HCT116 (cell line): Measurements from ENCODE around the gene USP7. TPM values are rescaled to one million over a fixed set of nuclear protein-coding genes. Genes with fewer than 3 reads are reported as not detected.

Experiments used
- ATAC-seq: fragments of 200-7000 bp; cut with Tn5 transposase; 2 replicates; pipeline ENCODE4 v1.9.1; 2020; ENCODE audit warnings: mild to moderate bottlenecking, moderate library complexity
- BruUV-seq: library from RNA; stranded (reverse); fragments of 400-500 nt; replicated peaks from 2 replicates; lab custom pipeline; 2021; lab: Mats Ljungman, UMichigan
- CTCF ChIA-PET: fragments of 300-600 bp; sonication (Branson Sonifier 250); formaldehyde crosslinking; loops from one replicate; lab custom pipeline; 2021; ENCODE audit warnings: antibody characterized with exemption; lab: Charles Lee
- POLR2A ChIA-PET: fragments of 300-600, 350-600 bp; sonication (Branson Sonifier 250); formaldehyde crosslinking; loops from one replicate; lab custom pipeline; 2021; ENCODE audit warnings: antibody characterized with exemption; lab: Charles Lee
- RAD21 ChIA-PET, 2 experiments: fragments of 300-600 bp; sonication (Branson Sonifier 250); formaldehyde crosslinking; loops; one replicate each; lab custom pipeline; 2023; ENCODE audit warnings: low total read pairs in 2 of 2; ENCODE audit not compliant: uncharacterized antibody in 2 of 2, unreplicated experiment in 2 of 2, low non-redundant PET in 1 of 2; lab: Charles Lee
- DNase-seq: peaks from one replicate; pipeline ENCODE4 v3.0.0-alpha.2; 2010; ENCODE audit warnings: low read depth, low spot score
- H2AFZ ChIP-seq: fragments of 200-600 bp; shearing (Covaris generic), sonication (generic); 2 replicates; pipeline ENCODE4 v1.6.1; 2017; ENCODE audit warnings: low read depth, mixed run types, mixed read lengths, antibody characterized with exemption, low read length; ENCODE audit not compliant: poor library complexity, severe bottlenecking
- H3K27ac ChIP-seq: 2 replicates; pipeline ENCODE4 v1.5.1; 2012; ENCODE audit warnings: low read depth, low read length
- H3K27me3 ChIP-seq: fragments of 200-600 bp; sonication (generic); 2 replicates; pipeline ENCODE4 v1.6.1; 2016; ENCODE audit warnings: mixed run types, low read length, mixed read lengths; ENCODE audit not compliant: insufficient read depth
- H3K36me3 ChIP-seq, 2 experiments: fragments of 200-500 bp in 1 of 2; fragments of 200-600 bp in 1 of 2; sonication (Bioruptor generic) in 1 of 2; sonication (generic) in 1 of 2; 2 replicates each; pipeline versions ENCODE4 v1.5.1 to v1.6.1; 2014 to 2016; ENCODE audit warnings: low read length in 2 of 2, inconsistent platforms in 1 of 2, mixed read lengths in 1 of 2, mixed run types in 1 of 2; ENCODE audit not compliant: insufficient read depth in 2 of 2, control insufficient read depth in 1 of 2
- H3K4me1 ChIP-seq, 2 experiments: fragments of 200-600 bp in 1 of 2; sonication (generic) in 1 of 2; 2 replicates each; pipeline versions ENCODE4 v1.5.1 to v1.6.1; 2012 to 2017; ENCODE audit warnings: low read length in 2 of 2, inconsistent platforms in 1 of 2, mild to moderate bottlenecking in 1 of 2, mixed read lengths in 1 of 2, mixed run types in 1 of 2, moderate library complexity in 1 of 2; ENCODE audit not compliant: insufficient read depth in 2 of 2, control insufficient read depth in 1 of 2
- H3K4me2 ChIP-seq: fragments of 200-600 bp; sonication (generic); 2 replicates; pipeline ENCODE4 v1.6.1; 2017; ENCODE audit warnings: mixed run types, low read length, mixed read lengths
- H3K4me3 ChIP-seq, 2 experiments: fragments of 200-600 bp in 1 of 2; sonication (generic) in 1 of 2; replicated peaks in 1 of 2; 2 replicates each; pipeline ENCODE4 v1.5.1; 2011 to 2016; ENCODE audit warnings: low read length in 2 of 2, control low read depth in 1 of 2, low read depth in 1 of 2, mild to moderate bottlenecking in 1 of 2, mixed read lengths in 1 of 2, mixed run types in 1 of 2
- H3K79me2 ChIP-seq: fragments of 200-600 bp; sonication (generic); 2 replicates; pipeline ENCODE4 v1.6.1; 2017; ENCODE audit warnings: mild to moderate bottlenecking, mixed run types, low read length, moderate library complexity, mixed read lengths; ENCODE audit not compliant: insufficient read depth
- H3K9ac ChIP-seq: fragments of 200-600 bp; sonication (generic); 2 replicates; pipeline ENCODE4 v1.6.1; 2016; ENCODE audit warnings: low read length, mixed read lengths
- H3K9me2 ChIP-seq: fragments of 200-600 bp; sonication (generic), shearing (Covaris generic); 2 replicates; pipeline ENCODE4 v1.6.1; 2017; ENCODE audit warnings: mixed run types, mild to moderate bottlenecking, moderate library complexity; ENCODE audit not compliant: insufficient read depth
- H3K9me3 ChIP-seq, 2 experiments: fragments of 200-500 bp in 1 of 2; fragments of 200-600 bp in 1 of 2; sonication (Bioruptor generic) in 1 of 2; sonication (generic) in 1 of 2; 2 replicates each; pipeline ENCODE4 v1.6.1; 2014 to 2017; ENCODE audit warnings: low read length in 2 of 2, mixed read lengths in 2 of 2, inconsistent platforms in 1 of 2, low read depth in 1 of 2, mild to moderate bottlenecking in 1 of 2, mixed run types in 1 of 2, moderate library complexity in 1 of 2; ENCODE audit not compliant: control insufficient read depth in 1 of 2, insufficient read depth in 1 of 2
- H4K20me1 ChIP-seq: fragments of 200-600 bp; sonication (generic), shearing (Covaris generic); 2 replicates; pipeline ENCODE4 v1.6.1; 2017; ENCODE audit warnings: mixed run types, mild to moderate bottlenecking, moderate library complexity; ENCODE audit not compliant: insufficient read depth
- ATF3 ChIP-seq: IDR thresholded peaks from 2 replicates; pipeline ENCODE4 v1.6.1; 2012
- CEBPB ChIP-seq: IDR thresholded peaks from 2 replicates; pipeline ENCODE4 v1.6.1; 2012; ENCODE audit warnings: low read depth
- CTCF ChIP-seq, 3 experiments: fragments of 200-600 bp in 1 of 3; sonication (generic) in 1 of 3; IDR thresholded peaks in 2 of 3; conservative IDR thresholded peaks in 1 of 3; 2 replicates each; pipeline ENCODE4 v1.5.1; 2012 to 2017; ENCODE audit warnings: low read depth in 2 of 3, low read length in 2 of 3, antibody characterized with exemption in 1 of 3, borderline replicate concordance in 1 of 3, control low read depth in 1 of 3, mild to moderate bottlenecking in 1 of 3, mixed read lengths in 1 of 3, mixed run types in 1 of 3, moderate library complexity in 1 of 3; ENCODE audit not compliant: insufficient read depth in 1 of 3
- EZH2 ChIP-seq: fragments of 200-600 bp; sonication (generic); IDR thresholded peaks from 2 replicates; pipeline ENCODE4 v1.6.1; 2017; ENCODE audit warnings: antibody characterized with exemption, mixed run types
- MAX ChIP-seq: IDR thresholded peaks from 2 replicates; pipeline ENCODE4 v1.6.1; 2012
- POLR2A ChIP-seq: IDR thresholded peaks from 2 replicates; pipeline ENCODE4 v1.7.0; 2011; ENCODE audit warnings: borderline replicate concordance; ENCODE audit not compliant: insufficient read depth, insufficient read length; ENCODE audit errors: extremely low read depth
- POLR2AphosphoS5 ChIP-seq: IDR thresholded peaks from 2 replicates; pipeline ENCODE4 v1.6.1; 2011; ENCODE audit warnings: mild to moderate bottlenecking, low read depth, low read length, moderate library complexity
- SP1 ChIP-seq: IDR thresholded peaks from 2 replicates; pipeline ENCODE4 v1.6.1; 2012; ENCODE audit warnings: low read depth
- SRF ChIP-seq: IDR thresholded peaks from 2 replicates; pipeline ENCODE4 v1.6.1; 2012; ENCODE audit warnings: low read depth
- ZFX ChIP-seq: fragments of 450-650 bp; IDR thresholded peaks from 2 replicates; pipeline ENCODE4 v1.6.1; 2017
- ZNF274 ChIP-seq: fragments of 200-500 bp; sonication (Bioruptor generic); IDR thresholded peaks from 2 replicates; pipeline ENCODE4 v1.6.1; 2014; ENCODE audit warnings: mild to moderate bottlenecking, low read depth, low read length, inconsistent platforms
- intact Hi-C: fragments of 100-400 bp; cut with micrococcal nuclease; formaldehyde crosslinking; loops from 2 replicates; pipeline ENCODE4 v1.10.0; 2022
- total RNA-seq: library from RNA; stranded (reverse); gene quantifications from one replicate; pipeline ENCODE4 v1.2.1, GENCODE V29; 2021; ENCODE audit not compliant: unreplicated experiment

USP7 gene
- total RNA-seq, 1 experiment from 2014 or later, result 154 TPM

- ATAC-seq (no peak), DNase-seq (no peak)
- H2AFZ ChIP-seq, result no peak overlapping the region
- no peaks in the 10 kb centered on the region for H3K9me3 ChIP-seq
- peaks cover 9% of the 10 kb centered on the region; the same call in 1 of the 2 replicates for H3K79me2 ChIP-seq
- no peaks in the 10 kb centered on the region for H3K9me2 ChIP-seq
- no peak for TF ChIP-seq SRF
- TF ChIP-seq ZNF274, result no peak
- no peak for TF ChIP-seq CEBPB
- TF ChIP-seq EZH2, result no peak
- TF ChIP-seq SP1, result no peak
- no peak for TF ChIP-seq ZFX
- peak; percentile 15; the same call in 1 of the 2 replicates for TF ChIP-seq POLR2AphosphoS5
- no peak for TF ChIP-seq CTCF (IDR thresholded peaks at IDR 0.05 in 2 of 3, conservative IDR thresholded peaks at IDR 0.05 in 1 of 3; ENCODE audit: borderline replicate concordance in 1 of 3, insufficient read depth in 1 of 3, low read depth in 2 of 3, low read length in 2 of 3)
- 0 out of 2 replicates have a peak, but pooled peaks have one; percentile 14 for TF ChIP-seq MAX
- no peak for TF ChIP-seq POLR2A
- TF ChIP-seq ATF3, result no peak
- RAD21 ChIA-PET, result no interaction called here
- H3K36me3 ChIP-seq, result peaks cover 28 to 59% of the 10 kb centered on the region in 2 experiments; a peak in 3 of 4 replicates
- POLR2A ChIA-PET, result interaction anchor here (0.7 to 1.5 kb wide), 2 partner anchors 17 to 22 kb away, joined by 3 to 4 read pairs; partner anchors contain the start of gene CARHSP1
- BruUV-seq, result no TSS peak
- H3K27me3 ChIP-seq, result no peaks in the 10 kb centered on the region
- CTCF ChIA-PET, result no interaction called here
- H3K4me1 ChIP-seq, result no peaks in the 10 kb centered on the region; a peak in 1 of 4 replicates
- H3K4me2 ChIP-seq, result no peak overlapping the region
- no peak overlapping the region for H3K4me3 ChIP-seq
- intact Hi-C loops, result no loop called here
- H3K27ac ChIP-seq, result no peak overlapping the region
- H4K20me1 ChIP-seq, result no peaks in the 10 kb centered on the region
- no peak overlapping the region for H3K9ac ChIP-seq
Measured at GRCh38 chr16:8851761-8852403, 111.8 kb downstream of the USP7 start.
